ENCODE results near the gene TBC1D22A. TPM values are rescaled to one million over a fixed set of nuclear protein-coding genes. Genes with fewer than 3 reads are reported as not detected.
A peak's percentile ranks its signal among the peaks of the same experiment; 100 is the strongest.

The TBC1D22A gene
- total RNA-seq, 2 experiments from 2014 or later: 47.2 to 49.1 TPM

- no peaks in the 10 kb centered on the region for H3K27me3 Mint-ChIP-seq
- peak overlapping the region; percentile 99 for H3K27ac Mint-ChIP-seq
- H3K9me3 Mint-ChIP-seq: no peaks in the 10 kb centered on the region
- H3K36me3 Mint-ChIP-seq: peaks cover 17% of the 10 kb centered on the region
- POLR2A ChIA-PET: interaction anchor here (0.6 to 3.9 kb wide), 19 partner anchors 12 to 1510 kb away, joined by 3 to 64 read pairs (median 4); partner anchors contain the start of genes CERK and TTC38
- H3K4me3 Mint-ChIP-seq: peak overlapping the region; percentile 100
- DNase-seq: no peak
- H3K4me1 Mint-ChIP-seq: peaks cover 49% of the 10 kb centered on the region
- peak; percentile 38 for ATAC-seq (ENCODE audit: low read depth)
These were observed 728 bp downstream of the TBC1D22A start for GRCh38 chr22:46763051-46763705.

GRCh38 chr22:46764140-46764680, 1.8 kb downstream of the TBC1D22A start:
- peak overlapping the region; percentile 100 for H3K4me3 Mint-ChIP-seq

GRCh38 chr22:46764779-46765485, 2.5 kb downstream of the TBC1D22A start:
- peaks cover 21% of the 10 kb centered on the region for H3K36me3 Mint-ChIP-seq
- POLR2A ChIA-PET: interaction anchor here (0.6 to 3.9 kb wide), 4 partner anchors 11 to 30 kb away, joined by 3 to 64 read pairs (median 25); no protein-coding TSS in a partner anchor
- H3K4me1 Mint-ChIP-seq: peaks cover 48% of the 10 kb centered on the region
- DNase-seq (no peak), ATAC-seq (ENCODE audit: low read depth) (no peak)
- peak overlapping the region; percentile 100 for H3K4me3 Mint-ChIP-seq
- H3K9me3 Mint-ChIP-seq: no peaks in the 10 kb centered on the region
- peak overlapping the region; percentile 44 for H3K27ac Mint-ChIP-seq
- no peaks in the 10 kb centered on the region for H3K27me3 Mint-ChIP-seq

More at GRCh38 chr22:46764140-46764680, 1.8 kb downstream of the TBC1D22A start:
- ATAC-seq (ENCODE audit: low read depth) (no peak), DNase-seq (no peak)
- POLR2A ChIA-PET: interaction anchor here (3.5 to 3.9 kb wide), 2 partner anchors 11 to 27 kb away, joined by 43 to 64 read pairs; no protein-coding TSS in a partner anchor
- Mint-ChIP-seq H3K27me3 (no peaks in the 10 kb centered on the region), H3K27ac (peak overlapping the region; percentile 67), H3K4me1 (peaks cover 45% of the 10 kb centered on the region), H3K36me3 (peaks cover 17% of the 10 kb centered on the region), H3K9me3 (no peaks in the 10 kb centered on the region)

GRCh38 chr22:46766611-46767010, 4.2 kb downstream of the TBC1D22A start:
- no peak for ATAC-seq (ENCODE audit: low read depth)
- Mint-ChIP-seq H3K4me1 (peaks cover 49% of the 10 kb centered on the region), H3K9me3 (no peaks in the 10 kb centered on the region), H3K27ac (peak overlapping the region; percentile 11), H3K27me3 (no peaks in the 10 kb centered on the region), H3K4me3 (no peak overlapping the region), H3K36me3 (peaks cover 25% of the 10 kb centered on the region)
- no peak for DNase-seq
- POLR2A ChIA-PET: no interaction called here

- Mint-ChIP-seq H3K27ac (peak overlapping the region; percentile 18), H3K9me3 (no peaks in the 10 kb centered on the region), H3K4me1 (peaks cover 43% of the 10 kb centered on the region), H3K4me3 (no peak overlapping the region), H3K36me3 (peaks cover 22% of the 10 kb centered on the region), H3K27me3 (no peaks in the 10 kb centered on the region)
- DNase-seq (no peak), ATAC-seq (ENCODE audit: low read depth) (no peak)
- POLR2A ChIA-PET: no interaction called here
These were observed 5.0 kb downstream of the TBC1D22A start for GRCh38 chr22:46767249-46767985.

GRCh38 chr22:46769191-46769675, 6.8 kb downstream of the TBC1D22A start:
- H3K27ac Mint-ChIP-seq: peak overlapping the region; percentile 79
- H3K36me3 Mint-ChIP-seq: peaks cover 19% of the 10 kb centered on the region
- DNase-seq (no peak), ATAC-seq (ENCODE audit: low read depth) (no peak)
- no peaks in the 10 kb centered on the region for H3K9me3 Mint-ChIP-seq
- POLR2A ChIA-PET: interaction anchor here (0.7 to 1.3 kb wide), 2 partner anchors 9 to 58 kb away, joined by 4 read pairs; no protein-coding TSS in a partner anchor
- H3K27me3 Mint-ChIP-seq: no peaks in the 10 kb centered on the region
- H3K4me3 Mint-ChIP-seq: no peak overlapping the region
- peaks cover 49% of the 10 kb centered on the region for H3K4me1 Mint-ChIP-seq

- H3K9me3 Mint-ChIP-seq: no peaks in the 10 kb centered on the region
- POLR2A ChIA-PET: interaction anchor here (1.3 kb wide), 1 partner anchor 8 kb away, joined by 4 read pairs; no protein-coding TSS in a partner anchor
- no peak overlapping the region for H3K4me3 Mint-ChIP-seq
- H3K27ac Mint-ChIP-seq: peak overlapping the region; percentile 79
- H3K4me1 Mint-ChIP-seq: peaks cover 48% of the 10 kb centered on the region
- H3K27me3 Mint-ChIP-seq: no peaks in the 10 kb centered on the region
- ATAC-seq (ENCODE audit: low read depth) (no peak), DNase-seq (no peak)
- H3K36me3 Mint-ChIP-seq: peaks cover 17% of the 10 kb centered on the region
These were observed 7.3 kb downstream of the TBC1D22A start for GRCh38 chr22:46769706-46770105.

GRCh38 chr22:46770151-46770641, 7.7 kb downstream of the TBC1D22A start:
- peak overlapping the region; percentile 52 for H3K4me3 Mint-ChIP-seq
- POLR2A ChIA-PET: interaction anchor here (0.6 to 1.3 kb wide), 2 partner anchors 8 to 11 kb away, joined by 3 to 4 read pairs; no protein-coding TSS in a partner anchor
- H3K9me3 Mint-ChIP-seq: no peaks in the 10 kb centered on the region
- H3K27ac Mint-ChIP-seq: peak overlapping the region; percentile 89
- H3K4me1 Mint-ChIP-seq: peaks cover 49% of the 10 kb centered on the region
- DNase-seq: no peak
- H3K36me3 Mint-ChIP-seq: peaks cover 20% of the 10 kb centered on the region
- no peaks in the 10 kb centered on the region for H3K27me3 Mint-ChIP-seq
- ATAC-seq (ENCODE audit: low read depth): no peak

GRCh38 chr22:46770726-46771125, 8.3 kb downstream of the TBC1D22A start:
- Mint-ChIP-seq H3K27ac (peak overlapping the region; percentile 89), H3K36me3 (peaks cover 22% of the 10 kb centered on the region), H3K4me3 (peak overlapping the region; percentile 52), H3K9me3 (no peaks in the 10 kb centered on the region), H3K4me1 (peaks cover 54% of the 10 kb centered on the region), H3K27me3 (no peaks in the 10 kb centered on the region)
- no peak for DNase-seq
- no peak for ATAC-seq (ENCODE audit: low read depth)
- POLR2A ChIA-PET: no interaction called here

- Mint-ChIP-seq H3K4me3 (peak overlapping the region; percentile 51), H3K9me3 (no peaks in the 10 kb centered on the region), H3K27me3 (no peaks in the 10 kb centered on the region), H3K27ac (peak overlapping the region; percentile 94), H3K36me3 (peaks cover 17% of the 10 kb centered on the region), H3K4me1 (peaks cover 64% of the 10 kb centered on the region)
- POLR2A ChIA-PET: interaction anchor here (1.0 to 6.3 kb wide), 5 partner anchors 10 to 34 kb away, joined by 3 to 64 read pairs (median 3); partner anchors contain the start of gene TBC1D22A
- DNase-seq (no peak), ATAC-seq (ENCODE audit: low read depth) (no peak)
These were observed 10.6 kb downstream of the TBC1D22A start for GRCh38 chr22:46773076-46773475.

GRCh38 chr22:46774253-46774979, 12.0 kb downstream of the TBC1D22A start:
- peak; percentile 48 for ATAC-seq (ENCODE audit: low read depth)
- H3K4me3 Mint-ChIP-seq: peak overlapping the region; percentile 88
- POLR2A ChIA-PET: interaction anchor here (0.6 to 6.3 kb wide), 5 partner anchors 11 to 31 kb away, joined by 3 to 64 read pairs (median 3); partner anchors contain the start of gene TBC1D22A
- H3K4me1 Mint-ChIP-seq: peaks cover 64% of the 10 kb centered on the region
- no peaks in the 10 kb centered on the region for H3K27me3 Mint-ChIP-seq
- H3K36me3 Mint-ChIP-seq: peaks cover 15% of the 10 kb centered on the region
- no peak for DNase-seq
- no peaks in the 10 kb centered on the region for H3K9me3 Mint-ChIP-seq
- H3K27ac Mint-ChIP-seq: peak overlapping the region; percentile 94
